Astrocyte (in vitro differentiated cells and primary cell): Measurements from ENCODE around the gene GPR34. TPM values are rescaled to one million over a fixed set of nuclear protein-coding genes. Genes with fewer than 3 reads are reported as not detected.
A peak's percentile ranks its signal among the peaks of the same experiment; 100 is the strongest.

ENCODE experiments used
- DNase-seq: peaks from one replicate; pipeline ENCODE4 v3.0.0-alpha.2; 2010; ENCODE audit warnings: low read depth
- FAIRE-seq: peaks from 2 replicates; lab custom pipeline; 2011; peaks lifted over from hg19 to GRCh38; lab: Jason Lieb, UNC
- H2AFZ ChIP-seq: 2 replicates; pipeline ENCODE4 v1.6.0; 2012; ENCODE audit warnings: low read depth, low read length, inconsistent platforms
- H3K27ac ChIP-seq: 2 replicates; pipeline ENCODE4 v1.5.1; 2011; ENCODE audit warnings: low read depth, low read length, inconsistent platforms
- H3K27me3 ChIP-seq: 2 replicates; pipeline ENCODE4 v1.6.0; 2011; ENCODE audit warnings: low read length, inconsistent platforms; ENCODE audit not compliant: insufficient read depth
- H3K36me3 ChIP-seq: 2 replicates; pipeline ENCODE4 v1.5.1; 2011; ENCODE audit warnings: low read length, inconsistent platforms; ENCODE audit not compliant: insufficient read depth
- H3K4me1 ChIP-seq: 2 replicates; pipeline ENCODE4 v1.5.1; 2011; ENCODE audit warnings: low read length, inconsistent platforms; ENCODE audit not compliant: insufficient read depth
- H3K4me2 ChIP-seq: 2 replicates; pipeline ENCODE4 v1.6.0; 2012; ENCODE audit warnings: low read length, inconsistent platforms
- H3K4me3 ChIP-seq: 2 replicates; pipeline ENCODE4 v1.5.1; 2011; ENCODE audit warnings: low read depth, mild to moderate bottlenecking, low read length, inconsistent platforms; ENCODE audit not compliant: insufficient read depth
- H3K79me2 ChIP-seq: 2 replicates; pipeline ENCODE4 v1.6.0; 2012; ENCODE audit warnings: mild to moderate bottlenecking, low read length, inconsistent platforms; ENCODE audit not compliant: insufficient read depth
- H3K9ac ChIP-seq: 2 replicates; pipeline ENCODE4 v1.6.0; 2012; ENCODE audit warnings: mild to moderate bottlenecking, low read length, inconsistent platforms
- H3K9me3 ChIP-seq: 2 replicates; pipeline ENCODE4 v1.5.1; 2012; ENCODE audit warnings: low read depth, mild to moderate bottlenecking, low read length, inconsistent platforms; ENCODE audit not compliant: insufficient read depth
- H4K20me1 ChIP-seq: 2 replicates; pipeline ENCODE4 v1.6.0; 2012; ENCODE audit warnings: low read length, inconsistent platforms; ENCODE audit not compliant: insufficient read depth
- H3K27ac Mint-ChIP-seq: one replicate; pipeline ENCODE4 v1.8.0; 2021; ENCODE audit warnings: mild to moderate bottlenecking, mixed read lengths; ENCODE audit not compliant: unreplicated experiment
- H3K27me3 Mint-ChIP-seq: one replicate; pipeline ENCODE4 v1.8.0; 2021; ENCODE audit warnings: low read depth, mixed read lengths; ENCODE audit not compliant: unreplicated experiment
- H3K36me3 Mint-ChIP-seq: one replicate; pipeline ENCODE4 v1.8.0; 2021; ENCODE audit warnings: low read depth, mixed read lengths; ENCODE audit not compliant: unreplicated experiment
- H3K4me1 Mint-ChIP-seq: one replicate; pipeline ENCODE4 v1.8.0; 2021; ENCODE audit warnings: low read depth, mixed read lengths; ENCODE audit not compliant: unreplicated experiment
- H3K4me3 Mint-ChIP-seq: one replicate; pipeline ENCODE4 v1.8.0; 2021; ENCODE audit warnings: mild to moderate bottlenecking, moderate library complexity, mixed read lengths; ENCODE audit not compliant: unreplicated experiment
- H3K9me3 Mint-ChIP-seq: one replicate; pipeline ENCODE4 v1.8.0; 2021; ENCODE audit warnings: mild to moderate bottlenecking, mixed read lengths; ENCODE audit not compliant: unreplicated experiment
- CTCF ChIP-seq: IDR thresholded peaks from 2 replicates; pipeline ENCODE4 v1.5.1; 2011; ENCODE audit warnings: low read depth, mild to moderate bottlenecking, inconsistent platforms, low read length, moderate library complexity; ENCODE audit not compliant: insufficient read depth
- EZH2 ChIP-seq: IDR thresholded peaks from 2 replicates; pipeline ENCODE4 v1.6.1; 2012; ENCODE audit warnings: mild to moderate bottlenecking, low read length, inconsistent platforms; ENCODE audit not compliant: insufficient read depth
- total RNA-seq: library from RNA; stranded (reverse); gene quantifications from 2 replicates; pipeline ENCODE4 v1.2.1, GENCODE V29; 2021

GPR34 gene
- total RNA-seq, 1 donor from 2014 or later: not detected

GRCh38 chrX:41734530-41734929 lies 45.8 kb downstream of the GPR34 start:
- FAIRE-seq: peak; percentile 13
- H2AFZ ChIP-seq: no peak overlapping the region
- H3K9ac ChIP-seq: no peak overlapping the region
- H3K27ac Mint-ChIP-seq: no peak overlapping the region
- no peaks in the 10 kb centered on the region for H3K4me1 ChIP-seq
- no peak overlapping the region for H3K4me3 Mint-ChIP-seq
- no peaks in the 10 kb centered on the region for H3K27me3 ChIP-seq
- no peaks in the 10 kb centered on the region for H3K79me2 ChIP-seq
- no peaks in the 10 kb centered on the region for H3K36me3 ChIP-seq
- H3K4me2 ChIP-seq: no peak overlapping the region
- peak; percentile 22 for TF ChIP-seq CTCF
- no peak for TF ChIP-seq EZH2
- H3K9me3 ChIP-seq: no peaks in the 10 kb centered on the region
- DNase-seq: no peak
- H4K20me1 ChIP-seq: no peaks in the 10 kb centered on the region
- H3K27me3 Mint-ChIP-seq: no peaks in the 10 kb centered on the region
- H3K4me3 ChIP-seq: no peak overlapping the region
- H3K36me3 Mint-ChIP-seq: no peaks in the 10 kb centered on the region
- H3K4me1 Mint-ChIP-seq: peaks cover 8% of the 10 kb centered on the region
- H3K27ac ChIP-seq: no peak overlapping the region
- H3K9me3 Mint-ChIP-seq: no peaks in the 10 kb centered on the region

GRCh38 chrX:41737065-41737464 lies 48.3 kb downstream of the GPR34 start:
- Mint-ChIP-seq H3K4me1 (peaks cover 7% of the 10 kb centered on the region), H3K27ac (no peak overlapping the region), H3K36me3 (no peaks in the 10 kb centered on the region), H3K4me3 (no peak overlapping the region), H3K27me3 (no peaks in the 10 kb centered on the region), H3K9me3 (no peaks in the 10 kb centered on the region)
- Histone ChIP-seq H3K4me2 (no peak overlapping the region), H3K27ac (no peak overlapping the region), H3K9me3 (no peaks in the 10 kb centered on the region), H3K4me3 (no peak overlapping the region), H2AFZ (no peak overlapping the region), H3K4me1 (no peaks in the 10 kb centered on the region), H3K36me3 (no peaks in the 10 kb centered on the region), H3K9ac (no peak overlapping the region), H4K20me1 (no peaks in the 10 kb centered on the region), H3K27me3 (no peaks in the 10 kb centered on the region), H3K79me2 (no peaks in the 10 kb centered on the region)
- DNase-seq (no peak), FAIRE-seq (no peak)
- TF ChIP-seq CTCF (no peak), EZH2 (no peak)

GRCh38 chrX:41739871-41740270 lies 51.1 kb downstream of the GPR34 start:
- Histone ChIP-seq H4K20me1 (no peaks in the 10 kb centered on the region), H3K27ac (no peak overlapping the region), H3K4me1 (no peaks in the 10 kb centered on the region), H2AFZ (no peak overlapping the region), H3K4me2 (no peak overlapping the region), H3K36me3 (no peaks in the 10 kb centered on the region), H3K4me3 (no peak overlapping the region), H3K9me3 (no peaks in the 10 kb centered on the region), H3K9ac (no peak overlapping the region), H3K27me3 (no peaks in the 10 kb centered on the region), H3K79me2 (no peaks in the 10 kb centered on the region)
- Mint-ChIP-seq H3K36me3 (no peaks in the 10 kb centered on the region), H3K9me3 (no peaks in the 10 kb centered on the region), H3K27ac (no peak overlapping the region), H3K4me1 (no peaks in the 10 kb centered on the region), H3K27me3 (no peaks in the 10 kb centered on the region), H3K4me3 (no peak overlapping the region)
- FAIRE-seq (peak; percentile 60), DNase-seq (no peak)
- TF ChIP-seq EZH2 (no peak), CTCF (no peak)

Other genes with a start within 250 kb of the GPR34 start
- gene NYX, start 241.6 kb upstream of the GPR34 start, total RNA-seq: not detected in 2 replicates
- gene GPR82, start 35.2 kb downstream of the GPR34 start, total RNA-seq: not detected in 2 replicates
- gene CASK, start 234.6 kb downstream of the GPR34 start, total RNA-seq: 91.5 and 99.3 TPM in 2 replicates